Liver (tissue), 9 donors: ENCODE data around the gene WNK2. TPM values are rescaled to one million over a fixed set of nuclear protein-coding genes. Genes with fewer than 3 reads are reported as not detected.
A peak's percentile ranks its signal among the peaks of the same experiment; 100 is the strongest.

ENCODE experiments used
- DNase-seq: peaks from one replicate; pipeline ENCODE4 v3.0.0-alpha.2; 2017; ENCODE audit warnings: low spot score
- H3K27ac ChIP-seq, 2 donors: one replicate each; pipeline ENCODE4 v1.7.0; 2013; ENCODE audit warnings: inconsistent platforms in 2 of 2, low read length in 2 of 2, control low read depth in 1 of 2, low read depth in 1 of 2, mild to moderate bottlenecking in 1 of 2
- H3K27me3 ChIP-seq, 4 donors: one replicate each; pipeline versions ENCODE4 v1.6.1 to v1.7.0; 2013; ENCODE audit warnings: low read length in 3 of 4, inconsistent platforms in 1 of 4, mild to moderate bottlenecking in 1 of 4, moderate library complexity in 1 of 4; ENCODE audit not compliant: control insufficient read depth in 4 of 4, insufficient read depth in 4 of 4
- H3K36me3 ChIP-seq, 4 donors: one replicate each; pipeline versions ENCODE4 v1.6.1 to v1.7.0; 2013; ENCODE audit warnings: low read length in 3 of 4, mild to moderate bottlenecking in 3 of 4, low read depth in 1 of 4, moderate library complexity in 1 of 4; ENCODE audit not compliant: control insufficient read depth in 4 of 4, insufficient read depth in 3 of 4
- H3K4me1 ChIP-seq, 4 donors: one replicate each; pipeline versions ENCODE4 v1.6.1 to v1.7.0; 2013; ENCODE audit warnings: low read length in 3 of 4, mild to moderate bottlenecking in 3 of 4, moderate library complexity in 1 of 4; ENCODE audit not compliant: control insufficient read depth in 4 of 4, insufficient read depth in 4 of 4
- H3K4me3 ChIP-seq, 3 donors: one replicate each; pipeline versions ENCODE4 v1.6.1 to v1.7.0; 2013; ENCODE audit warnings: low read length in 3 of 3, control low read depth in 1 of 3, low read depth in 1 of 3, mild to moderate bottlenecking in 1 of 3
- H3K9ac ChIP-seq, 2 donors: one replicate each; pipeline ENCODE4 v1.7.0; 2013; ENCODE audit warnings: low read length in 2 of 2, mild to moderate bottlenecking in 2 of 2, moderate library complexity in 2 of 2, control low read depth in 1 of 2, low read depth in 1 of 2
- H3K9me3 ChIP-seq, 4 donors: one replicate each; pipeline versions ENCODE4 v1.6.1 to v1.7.0; 2013; ENCODE audit warnings: low read length in 3 of 4; ENCODE audit not compliant: control insufficient read depth in 4 of 4
- CTCF ChIP-seq: fragments of 150-350 bp; IDR thresholded peaks from 2 replicates; pipeline ENCODE4 v1.5.1; 2017; ENCODE audit warnings: improper control_type of control experiment, low read depth, low read length; ENCODE audit not compliant: missing input control
- EGR1 ChIP-seq, 2 donors: IDR thresholded peaks; 2 replicates each; pipeline ENCODE4 v1.6.1; 2016 to 2018; ENCODE audit warnings: antibody characterized with exemption in 2 of 2, low read depth in 2 of 2
- FOXA1 ChIP-seq: IDR thresholded peaks from 2 replicates; pipeline ENCODE4 v1.6.1; 2016; ENCODE audit warnings: antibody characterized with exemption
- FOXA2 ChIP-seq: IDR thresholded peaks from 2 replicates; pipeline ENCODE4 v1.6.1; 2016; ENCODE audit warnings: antibody characterized with exemption
- GABPA ChIP-seq, 2 donors: IDR thresholded peaks in 1 of 2; conservative IDR thresholded peaks in 1 of 2; 2 replicates each; pipeline ENCODE4 v1.6.1; 2016; ENCODE audit warnings: antibody characterized with exemption in 2 of 2, mild to moderate bottlenecking in 1 of 2, moderate library complexity in 1 of 2
- HNF4A ChIP-seq, 2 donors: conservative IDR thresholded peaks; 2 replicates each; pipeline ENCODE4 v1.6.1; 2016; ENCODE audit warnings: antibody characterized with exemption in 2 of 2, mild to moderate bottlenecking in 2 of 2
- HNF4G ChIP-seq: IDR thresholded peaks from 2 replicates; pipeline ENCODE4 v1.6.1; 2016; ENCODE audit warnings: antibody characterized with exemption
- JUND ChIP-seq, 2 donors: IDR thresholded peaks; 2 replicates each; pipeline ENCODE4 v1.6.1; 2016; ENCODE audit warnings: antibody characterized with exemption in 2 of 2
- MAX ChIP-seq: IDR thresholded peaks from 2 replicates; pipeline ENCODE4 v1.6.1; 2016; ENCODE audit warnings: antibody characterized with exemption
- NR2F2 ChIP-seq: IDR thresholded peaks from 2 replicates; pipeline ENCODE4 v1.6.1; 2016; ENCODE audit warnings: antibody characterized with exemption
- RAD21 ChIP-seq, 2 donors: IDR thresholded peaks; 2 replicates each; pipeline ENCODE4 v1.6.1; 2016; ENCODE audit warnings: antibody characterized with exemption in 2 of 2, mild to moderate bottlenecking in 2 of 2
- REST ChIP-seq: IDR thresholded peaks from 2 replicates; pipeline ENCODE4 v1.6.1; 2016; ENCODE audit warnings: antibody characterized with exemption, mild to moderate bottlenecking
- RXRA ChIP-seq, 2 donors: IDR thresholded peaks; 2 replicates each; pipeline ENCODE4 v1.6.1; 2017 to 2018; ENCODE audit warnings: antibody characterized with exemption in 2 of 2, mild to moderate bottlenecking in 1 of 2
- SP1 ChIP-seq: IDR thresholded peaks from 2 replicates; pipeline ENCODE4 v1.6.1; 2018; ENCODE audit warnings: antibody characterized with exemption, mild to moderate bottlenecking
- TAF1 ChIP-seq: conservative IDR thresholded peaks from 2 replicates; pipeline ENCODE4 v1.6.1; 2016; ENCODE audit warnings: antibody characterized with exemption, mild to moderate bottlenecking
- YY1 ChIP-seq: IDR thresholded peaks from 2 replicates; pipeline ENCODE4 v1.6.1; 2016; ENCODE audit warnings: antibody characterized with exemption, mild to moderate bottlenecking
- WGBS: extraction: QIAGEN DNeasy Blood & Tissue Kit; methylation state at CpG from one replicate; pipeline ENCODE4 v1.1.7; 2013; 5-methylcytosine and 5-hydroxymethylcytosine counted together
- polyA plus RNA-seq, 2 donors: library from polyadenylated mRNA; stranded (reverse) in 1 of 2; unstranded in 1 of 2; fragments of 200-250 nt in 1 of 2; fragments of >200 nt in 1 of 2; fragmentation: Nextera tagmentation in 1 of 2; extraction: Ambion mirVana in 1 of 2; gene quantifications; one replicate each; pipeline versions ENCODE4 v1.2.1 to v1.2.3, GENCODE V29; 2013 to 2015
- total RNA-seq, 2 donors: library from RNA; depleted of rRNA; stranded (reverse); fragments of >200 nt; gene quantifications; one replicate each; pipeline ENCODE4 v1.2.3, GENCODE V29; 2014
- TF ChIP-seq, protein P1 (sequence below): IDR thresholded peaks from 2 replicates; pipeline ENCODE4 v1.6.1; 2016; ENCODE audit warnings: antibody characterized with exemption
- TF ChIP-seq, protein P2 (sequence below): IDR thresholded peaks from 2 replicates; pipeline ENCODE4 v1.6.1; 2016; ENCODE audit warnings: antibody characterized with exemption
- donor health status: healthy.
- donor health status: healthy.
- donor health status: healthy.
- donor health status: healthy.
- donor health status: healthy.

The WNK2 gene
- total and polyA plus RNA-seq, 4 donors = 0.65 to 4.4 (median 1.7) TPM

- H3K27me3 ChIP-seq = peaks cover 0 to 5% (median 0%) of the 10 kb centered on the region in 4 donors
- 85% methylated on average over 5 of the region's 5 CpGs for WGBS
- no peak for TF ChIP-seq TAF1
- no peak for TF ChIP-seq YY1
- TF ChIP-seq JUND (IDR thresholded peaks at IDR 0.05) = no peak
- no peak for TF ChIP-seq SP1
- TF ChIP-seq, protein P1, sequence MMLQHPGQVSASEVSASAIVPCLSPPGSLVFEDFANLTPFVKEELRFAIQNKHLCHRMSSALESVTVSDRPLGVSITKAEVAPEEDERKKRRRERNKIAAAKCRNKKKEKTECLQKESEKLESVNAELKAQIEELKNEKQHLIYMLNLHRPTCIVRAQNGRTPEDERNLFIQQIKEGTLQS = no peak
- no peak for TF ChIP-seq HNF4A (conservative IDR thresholded peaks at IDR 0.05)
- TF ChIP-seq FOXA2 = no peak
- TF ChIP-seq NR2F2 = no peak
- TF ChIP-seq GABPA (IDR thresholded peaks at IDR 0.05 in 1 of 2, conservative IDR thresholded peaks at IDR 0.05 in 1 of 2) = no peak
- TF ChIP-seq, protein P2, sequence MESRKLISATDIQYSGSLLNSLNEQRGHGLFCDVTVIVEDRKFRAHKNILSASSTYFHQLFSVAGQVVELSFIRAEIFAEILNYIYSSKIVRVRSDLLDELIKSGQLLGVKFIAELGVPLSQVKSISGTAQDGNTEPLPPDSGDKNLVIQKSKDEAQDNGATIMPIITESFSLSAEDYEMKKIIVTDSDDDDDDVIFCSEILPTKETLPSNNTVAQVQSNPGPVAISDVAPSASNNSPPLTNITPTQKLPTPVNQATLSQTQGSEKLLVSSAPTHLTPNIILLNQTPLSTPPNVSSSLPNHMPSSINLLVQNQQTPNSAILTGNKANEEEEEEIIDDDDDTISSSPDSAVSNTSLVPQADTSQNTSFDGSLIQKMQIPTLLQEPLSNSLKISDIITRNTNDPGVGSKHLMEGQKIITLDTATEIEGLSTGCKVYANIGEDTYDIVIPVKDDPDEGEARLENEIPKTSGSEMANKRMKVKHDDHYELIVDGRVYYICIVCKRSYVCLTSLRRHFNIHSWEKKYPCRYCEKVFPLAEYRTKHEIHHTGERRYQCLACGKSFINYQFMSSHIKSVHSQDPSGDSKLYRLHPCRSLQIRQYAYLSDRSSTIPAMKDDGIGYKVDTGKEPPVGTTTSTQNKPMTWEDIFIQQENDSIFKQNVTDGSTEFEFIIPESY = no peak
- no peak for TF ChIP-seq EGR1 (IDR thresholded peaks at IDR 0.05; ENCODE audit: low read depth in 2 of 2)
- no peak for TF ChIP-seq RAD21 (IDR thresholded peaks at IDR 0.05)
- no peak for TF ChIP-seq FOXA1
Observed at GRCh38 chr9:93183131-93183662, 742 bp upstream of the WNK2 start.

DNA sequence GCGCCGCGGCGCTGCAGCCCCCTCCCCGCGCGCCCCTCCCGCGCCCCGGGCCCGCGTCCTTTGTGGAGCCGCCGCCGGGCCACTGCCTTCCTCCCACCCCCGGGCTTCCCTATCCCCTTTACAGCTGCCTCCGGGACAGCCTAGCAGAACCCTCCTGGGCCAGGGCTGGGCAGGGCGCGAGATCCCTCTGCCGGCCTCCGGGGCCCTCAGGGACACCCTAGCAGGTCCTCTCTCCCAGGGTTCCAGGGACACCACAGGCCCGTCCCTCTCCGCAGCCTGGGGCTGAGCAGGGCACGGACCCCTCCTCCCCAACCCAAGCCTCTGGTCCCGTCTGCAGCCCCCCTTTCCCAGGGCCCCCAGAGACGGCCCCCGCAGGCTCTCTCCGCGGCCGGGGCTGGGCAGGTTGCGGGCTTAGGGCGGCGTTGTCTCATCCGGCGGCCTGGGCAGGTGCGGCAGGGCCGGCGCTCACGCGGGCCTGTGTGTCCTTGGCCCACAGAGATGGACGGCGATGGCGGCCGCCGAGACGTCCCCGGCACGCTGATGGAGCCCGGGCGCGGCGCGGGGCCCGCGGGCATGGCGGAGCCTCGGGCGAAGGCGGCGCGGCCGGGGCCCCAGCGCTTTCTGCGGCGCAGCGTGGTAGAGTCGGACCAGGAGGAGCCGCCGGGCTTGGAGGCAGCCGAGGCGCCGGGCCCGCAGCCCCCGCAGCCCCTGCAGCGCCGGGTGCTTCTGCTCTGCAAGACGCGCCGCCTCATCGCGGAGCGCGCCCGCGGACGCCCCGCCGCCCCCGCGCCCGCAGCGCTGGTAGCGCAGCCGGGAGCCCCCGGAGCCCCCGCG lies 710 bp downstream of the WNK2 start:
- WGBS = 9% methylated on average over 97 of the region's 97 CpGs
- Histone ChIP-seq H3K36me3 (no peaks in the 10 kb centered on the region), H3K4me1 (peaks cover 0 to 17% (median 7%) of the 10 kb centered on the region in 4 donors), H3K4me3 (peak overlapping the region in 1 of 3 donors; percentile 51), H3K27me3 (peaks cover 0 to 5% (median 0%) of the 10 kb centered on the region in 4 donors), H3K27ac (no peak overlapping the region), H3K9ac (no peak overlapping the region), H3K9me3 (no peaks in the 10 kb centered on the region)
- TF ChIP-seq RAD21 (IDR thresholded peaks at IDR 0.05) (no peak), TAF1 (no peak), REST (no peak), RXRA (IDR thresholded peaks at IDR 0.05) (no peak), MAX (no peak), HNF4G (no peak), YY1 (no peak), HNF4A (conservative IDR thresholded peaks at IDR 0.05) (no peak), NR2F2 (no peak), JUND (IDR thresholded peaks at IDR 0.05) (no peak), EGR1 (IDR thresholded peaks at IDR 0.05; ENCODE audit: low read depth in 2 of 2) (no peak), CTCF (no peak), SP1 (no peak), FOXA2 (no peak), GABPA (IDR thresholded peaks at IDR 0.05 in 1 of 2, conservative IDR thresholded peaks at IDR 0.05 in 1 of 2) (no peak)
- TF ChIP-seq, protein P1 = no peak
- TF ChIP-seq, protein P2 = no peak
- no peak for DNase-seq

More at GRCh38 chr9:93183131-93183662, 742 bp upstream of the WNK2 start:
- Histone ChIP-seq H3K27ac (no peak overlapping the region), H3K4me1 (peaks cover 0 to 17% (median 7%) of the 10 kb centered on the region in 4 donors), H3K4me3 (no peak overlapping the region), H3K36me3 (no peaks in the 10 kb centered on the region), H3K9ac (no peak overlapping the region), H3K9me3 (no peaks in the 10 kb centered on the region)
- no peak for DNase-seq
